Fibroblast of mammary gland (primary cell): ENCODE results near the gene RPS6KB2.
"Not testable (repeated sequence)": the region's sequence is repeated elsewhere in the genome, so short reads cannot be mapped to it uniquely, and the experiment has no call there.

Experiments
- DNase-seq: peaks from one replicate; pipeline ENCODE4 v3.0.0-alpha.2; 2010; ENCODE audit warnings: low read depth
- H3K4me3 ChIP-seq: 2 replicates; pipeline ENCODE4 v1.5.1; 2011; ENCODE audit warnings: low read depth, mild to moderate bottlenecking, low read length, moderate library complexity; ENCODE audit not compliant: control insufficient read depth
- TF ChIP-seq, protein P1 (sequence below): conservative IDR thresholded peaks from 2 replicates; pipeline ENCODE4 v1.5.1; 2011; ENCODE audit warnings: low read depth, low read length, inconsistent platforms; ENCODE audit not compliant: control insufficient read depth, insufficient read depth

Gene RPS6KB2

DNA sequence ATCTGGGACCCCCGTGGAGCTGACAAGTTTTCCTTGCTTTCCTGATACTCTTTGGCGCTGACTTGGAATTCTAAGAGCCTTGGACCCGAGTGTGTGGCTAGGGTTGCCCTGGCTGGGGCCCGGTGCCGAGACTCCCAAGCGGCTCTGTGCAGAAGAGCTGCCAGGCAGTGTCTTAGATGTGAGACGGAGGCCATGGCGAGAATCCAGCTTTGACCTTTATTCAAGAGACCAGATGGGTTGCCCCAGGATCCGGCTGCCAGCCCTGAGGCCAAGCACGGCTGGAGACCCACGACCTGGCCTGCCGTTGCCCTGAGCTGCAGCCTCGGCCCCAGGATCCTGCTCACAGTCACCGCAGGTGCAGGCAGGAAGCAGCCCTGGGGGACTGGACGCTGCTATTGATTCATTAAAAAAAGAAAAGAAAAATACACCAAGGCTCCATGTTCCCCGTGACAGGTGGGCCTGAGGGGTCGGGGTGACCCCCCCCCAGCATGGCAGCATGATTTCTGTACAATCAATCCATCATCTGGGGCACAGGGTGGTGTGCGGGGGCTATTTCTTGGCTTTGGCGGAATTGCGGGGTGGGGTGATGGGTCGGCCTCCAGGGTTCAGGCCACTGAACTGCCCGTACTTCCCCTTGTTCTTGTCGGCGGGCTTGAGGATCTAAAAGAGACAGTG lies 30.2 kb upstream of the RPS6KB2 start:
- DNase-seq = no peak
- TF ChIP-seq, protein P1, sequence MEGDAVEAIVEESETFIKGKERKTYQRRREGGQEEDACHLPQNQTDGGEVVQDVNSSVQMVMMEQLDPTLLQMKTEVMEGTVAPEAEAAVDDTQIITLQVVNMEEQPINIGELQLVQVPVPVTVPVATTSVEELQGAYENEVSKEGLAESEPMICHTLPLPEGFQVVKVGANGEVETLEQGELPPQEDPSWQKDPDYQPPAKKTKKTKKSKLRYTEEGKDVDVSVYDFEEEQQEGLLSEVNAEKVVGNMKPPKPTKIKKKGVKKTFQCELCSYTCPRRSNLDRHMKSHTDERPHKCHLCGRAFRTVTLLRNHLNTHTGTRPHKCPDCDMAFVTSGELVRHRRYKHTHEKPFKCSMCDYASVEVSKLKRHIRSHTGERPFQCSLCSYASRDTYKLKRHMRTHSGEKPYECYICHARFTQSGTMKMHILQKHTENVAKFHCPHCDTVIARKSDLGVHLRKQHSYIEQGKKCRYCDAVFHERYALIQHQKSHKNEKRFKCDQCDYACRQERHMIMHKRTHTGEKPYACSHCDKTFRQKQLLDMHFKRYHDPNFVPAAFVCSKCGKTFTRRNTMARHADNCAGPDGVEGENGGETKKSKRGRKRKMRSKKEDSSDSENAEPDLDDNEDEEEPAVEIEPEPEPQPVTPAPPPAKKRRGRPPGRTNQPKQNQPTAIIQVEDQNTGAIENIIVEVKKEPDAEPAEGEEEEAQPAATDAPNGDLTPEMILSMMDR = no peak
- no peak overlapping the region for H3K4me3 ChIP-seq

DNA sequence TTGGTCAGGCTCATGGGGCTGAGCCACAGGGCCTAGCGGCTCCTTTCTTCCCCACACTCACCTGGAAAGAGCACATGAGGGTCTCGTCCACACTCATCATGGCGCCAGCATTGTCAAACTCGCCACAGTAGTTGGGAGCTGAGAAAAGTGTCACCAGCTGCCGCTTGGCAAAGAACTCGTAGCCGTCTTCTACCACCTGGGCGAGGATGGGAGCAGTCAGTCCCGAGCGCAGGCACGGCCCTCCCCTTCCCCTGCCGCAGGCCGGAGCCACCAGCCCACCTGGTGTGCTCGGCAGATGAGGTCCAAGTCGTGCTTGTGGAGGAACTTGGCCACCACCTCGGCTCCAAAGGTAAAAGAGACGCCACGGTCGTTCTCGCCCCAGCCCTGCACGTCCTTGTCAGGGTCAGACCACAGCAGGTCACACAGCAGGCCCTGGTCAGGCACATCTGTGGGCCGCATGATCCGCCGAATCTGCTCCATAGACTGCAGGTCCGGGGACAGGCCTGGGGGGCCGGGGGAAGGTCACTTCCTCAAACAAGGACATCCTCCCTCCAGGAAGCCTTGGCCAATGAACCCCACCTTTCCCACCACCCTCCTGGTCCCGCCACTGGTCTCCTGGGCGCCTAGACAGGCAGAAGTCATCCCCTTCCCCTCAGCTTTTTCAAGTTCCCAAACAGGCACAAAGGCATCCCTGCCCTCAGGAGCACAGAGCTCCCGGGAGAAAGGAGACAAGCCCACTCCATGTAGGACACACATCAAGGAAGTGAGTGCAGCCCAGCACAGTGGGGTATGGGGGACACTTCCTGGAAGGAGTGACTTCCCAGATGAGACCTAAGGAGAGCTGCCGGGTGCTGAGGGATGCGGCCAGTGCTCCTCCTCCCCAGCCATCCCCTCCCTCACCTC lies 29.4 kb upstream of the RPS6KB2 start:
- DNase-seq = no peak
- H3K4me3 ChIP-seq = no peak overlapping the region
- TF ChIP-seq, protein P1 = no peak

DNA sequence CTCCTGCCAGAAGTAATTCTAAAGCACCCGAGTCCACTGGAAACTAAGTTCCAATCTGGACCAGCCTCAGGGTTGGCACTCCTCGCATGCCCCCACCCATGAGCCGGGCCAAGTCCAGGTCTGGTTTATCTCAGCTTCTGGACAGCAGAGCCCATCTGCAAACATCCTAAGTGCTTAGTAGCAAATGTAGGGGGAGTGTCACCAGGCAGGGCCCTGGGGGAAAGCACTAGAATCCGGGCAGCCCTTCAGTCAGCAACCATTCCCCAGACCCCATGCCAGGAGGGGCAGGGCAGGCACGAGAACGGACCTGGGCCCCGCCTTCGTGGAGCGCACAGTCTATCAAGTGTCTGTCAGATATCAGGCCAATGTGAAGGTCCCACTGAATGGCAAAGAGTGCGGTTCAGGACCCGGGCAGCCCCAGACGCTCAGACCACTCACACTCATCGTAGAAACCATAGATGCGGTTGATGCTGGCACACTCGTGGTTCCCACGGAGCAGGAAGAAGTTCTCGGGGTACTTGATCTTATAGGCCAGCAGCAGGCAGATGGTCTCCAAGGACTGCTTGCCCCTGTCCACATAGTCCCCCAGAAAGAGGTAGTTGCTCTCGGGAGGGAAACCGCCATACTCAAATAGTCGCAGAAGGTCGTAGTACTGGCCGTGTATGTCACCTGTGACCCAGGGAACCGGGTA lies 27.9 kb upstream of the RPS6KB2 start:
- TF ChIP-seq, protein P1 = no peak
- peak overlapping the region; percentile 81 for H3K4me3 ChIP-seq
- DNase-seq = peak; percentile 18

DNA sequence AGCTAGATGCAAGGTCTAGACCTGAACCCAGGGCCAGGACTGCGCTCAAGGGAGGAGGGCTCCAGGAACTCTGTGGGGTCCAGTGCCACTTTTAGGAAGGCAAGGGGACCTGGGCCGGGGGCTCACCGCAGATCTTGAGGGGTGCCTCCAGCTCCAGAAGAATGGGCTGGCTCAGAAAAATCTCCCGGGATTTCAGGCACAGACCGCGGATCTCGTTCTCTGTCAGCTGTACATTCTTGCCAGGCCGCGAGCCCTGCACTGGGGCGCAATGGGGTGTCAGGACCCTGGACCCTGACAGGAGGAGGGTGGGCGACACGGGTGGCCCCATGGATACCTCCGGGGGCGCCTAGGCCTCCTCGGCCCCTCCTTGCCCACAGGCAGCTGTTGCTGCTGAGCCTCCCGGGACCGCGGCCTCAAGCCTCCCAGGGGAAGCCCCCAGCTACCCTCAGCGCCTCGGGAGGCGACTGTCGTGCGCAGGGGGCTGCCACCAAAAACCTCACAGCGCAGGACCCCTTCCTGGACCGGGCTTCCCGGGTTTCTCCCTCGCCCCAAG lies 27.3 kb upstream of the RPS6KB2 start:
- TF ChIP-seq, protein P1 = no peak
- no peak for DNase-seq
- peak overlapping the region; percentile 81 for H3K4me3 ChIP-seq

DNA sequence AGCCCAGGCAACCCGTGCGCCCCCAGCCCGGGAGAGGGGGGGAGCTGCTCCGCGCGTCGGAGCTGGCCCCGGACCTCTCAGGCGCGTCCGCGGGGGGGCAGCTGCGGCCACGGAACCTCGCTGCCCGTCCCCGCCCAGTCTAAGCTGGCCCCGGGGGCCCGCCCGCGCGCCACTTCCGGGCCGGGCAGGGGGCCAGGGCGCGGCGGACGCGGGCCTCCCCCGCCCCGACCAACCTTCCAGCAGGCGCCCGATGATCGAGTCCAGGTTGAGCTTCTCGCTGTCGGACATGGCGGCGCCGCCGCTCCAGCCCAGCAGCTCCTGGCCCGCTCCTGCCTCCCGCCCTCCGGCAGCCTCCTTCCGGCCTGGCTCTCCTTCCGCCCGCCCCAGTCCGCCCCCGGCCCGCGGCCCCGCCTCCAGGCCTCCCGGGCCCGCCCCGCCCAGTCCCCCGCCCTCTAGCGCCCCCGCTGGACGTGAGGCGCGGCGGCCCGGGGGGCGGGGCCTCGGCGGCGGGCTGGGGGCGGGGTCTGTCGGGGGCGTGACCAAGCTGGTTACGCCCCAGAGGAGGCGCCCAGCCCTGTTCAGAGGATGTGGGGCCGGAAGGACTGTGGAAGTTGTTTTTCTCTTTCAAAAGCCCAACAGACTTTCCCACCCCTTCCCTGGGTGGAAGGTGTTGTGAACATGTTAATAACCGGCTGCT lies 26.7 kb upstream of the RPS6KB2 start, which contains the start of gene PPP1CA:
PPP1CA (minus strand) TSS at position 364 of the 697 bp plus-strand sequence; CDS start at position 288, 76 bp downstream.
- peak within 1 kb of the TSS; percentile 81 for H3K4me3 ChIP-seq
- peak; percentile 79 for DNase-seq
- TF ChIP-seq, protein P1 = no peak

DNA sequence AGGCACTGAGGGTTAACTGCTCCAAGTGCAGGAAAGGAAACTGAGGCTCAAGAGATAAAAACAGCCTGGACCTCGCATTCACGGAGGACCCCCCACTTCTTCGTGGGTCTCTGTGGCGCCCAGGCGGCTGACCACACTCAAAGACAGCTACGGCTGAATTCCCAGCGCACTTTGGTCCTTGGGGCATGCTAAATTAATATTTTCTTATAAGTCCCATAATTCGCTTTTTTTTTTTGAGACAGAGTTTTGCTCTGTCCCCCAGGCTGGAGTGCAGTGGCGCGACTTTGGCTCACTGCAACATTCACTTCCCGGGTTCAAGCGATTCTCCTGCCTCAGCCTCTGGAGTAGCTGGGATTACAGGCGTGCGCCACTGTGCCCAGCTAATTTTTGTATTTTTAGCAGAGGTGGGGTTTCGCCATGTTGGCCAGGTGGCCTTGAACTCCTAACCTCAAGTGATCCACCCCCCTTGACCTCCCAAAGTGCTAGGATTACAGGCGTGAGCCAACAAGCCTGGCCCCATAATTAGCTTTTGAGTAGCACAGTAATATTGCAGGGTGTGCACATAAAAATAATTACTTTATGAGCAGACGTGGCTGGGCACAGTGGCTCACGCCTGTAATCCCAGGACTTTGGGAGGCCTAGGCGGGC lies 26.0 kb upstream of the RPS6KB2 start:
- DNase-seq = not testable (repeated sequence)
- H3K4me3 ChIP-seq = peak overlapping the region; percentile 25

DNA sequence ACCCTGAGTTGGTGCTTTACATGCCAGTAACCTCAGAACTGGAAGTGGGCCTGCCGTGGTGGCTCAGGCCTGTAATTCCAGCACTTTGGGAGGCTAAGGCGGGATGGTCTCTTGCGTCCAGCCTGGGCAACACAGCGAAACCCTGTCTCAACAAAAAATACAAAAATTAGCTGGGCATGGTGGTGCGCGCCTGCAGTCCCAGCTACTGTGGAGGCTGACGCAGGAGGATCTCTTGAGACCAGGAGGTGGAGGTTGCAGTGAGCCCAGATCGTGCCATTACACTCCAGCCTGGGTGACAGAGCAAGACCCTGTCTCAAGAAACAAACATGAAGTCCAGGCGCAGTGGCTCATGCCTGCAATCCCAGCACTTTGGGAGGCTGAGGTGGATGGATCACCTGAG lies 25.2 kb upstream of the RPS6KB2 start:
- H3K4me3 ChIP-seq, DNase-seq: not testable (repeated sequence)
